Renal cortex interstitium (tissue), 11 donors: ENCODE measurements around the gene SMG9. TPM values are rescaled to one million over a fixed set of nuclear protein-coding genes. Genes with fewer than 3 reads are reported as not detected.

ENCODE experiments used
- DNase-seq, 11 donors: peaks; one replicate each; pipeline ENCODE4 v3.0.0-alpha.2; 2013; ENCODE audit warnings: low read depth in 9 of 11, low spot score in 4 of 11; ENCODE audit errors: extremely low read depth in 1 of 11
- polyA plus RNA-seq, 3 donors: library from polyadenylated mRNA; unstranded; fragments of 120-200 nt; gene quantifications; one replicate each; pipeline ENCODE4 v1.2.1, GENCODE V29; 2013; ENCODE audit not compliant: insufficient read length in 3 of 3

The SMG9 gene
- polyA plus RNA-seq, 3 donors: 45.3 to 64.3 (median 53.6) TPM

DNA sequence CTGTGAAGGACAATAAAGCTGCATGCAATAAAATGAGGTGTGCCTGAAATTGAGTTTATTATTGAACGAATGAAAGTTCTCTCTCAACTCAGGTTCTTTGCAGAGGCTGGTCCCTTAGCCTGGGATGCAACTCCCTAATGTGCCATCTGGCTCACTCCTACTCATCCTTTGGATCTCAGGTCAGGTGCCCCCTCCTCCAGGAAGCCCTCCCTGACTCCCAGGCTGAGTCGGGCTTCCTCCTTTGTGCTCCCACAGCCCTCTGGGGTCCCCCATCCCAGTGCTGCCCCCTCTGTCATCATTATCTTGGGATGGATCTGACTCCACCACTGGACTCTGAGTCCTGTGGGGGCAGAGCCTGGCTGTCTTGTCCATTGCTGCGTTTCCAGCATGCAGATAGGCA is 41.6 kb downstream of the SMG9 start:
- DNase-seq: no peak

DNA sequence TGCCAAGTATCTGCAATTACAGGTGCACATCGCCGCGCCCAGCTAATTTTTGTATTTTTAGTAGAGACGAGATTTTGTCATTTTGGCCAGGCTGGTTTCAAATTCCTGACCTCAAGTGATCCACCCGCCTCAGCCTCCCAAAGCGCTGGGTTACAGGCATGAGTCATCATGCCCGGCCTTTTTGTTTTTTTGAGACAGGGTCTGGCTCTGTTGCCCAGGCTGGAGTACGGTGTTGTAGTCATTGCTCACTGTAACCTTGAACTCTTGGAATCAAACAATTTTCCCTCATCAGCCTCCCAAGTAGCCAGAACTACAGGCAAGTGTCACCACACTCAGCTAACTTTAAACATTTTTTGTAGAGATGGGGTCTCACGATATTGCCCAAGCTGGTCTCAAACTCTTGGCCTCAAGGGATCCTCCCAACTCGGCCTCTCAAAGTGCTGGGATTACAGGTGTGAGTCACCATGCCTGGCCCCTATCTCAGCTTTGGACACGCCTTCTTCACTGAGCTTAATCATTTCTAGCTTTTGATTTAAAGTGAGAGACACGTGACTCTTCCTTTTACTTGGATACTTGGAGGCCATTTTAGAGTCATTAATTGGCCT is 42.9 kb downstream of the SMG9 start:
- DNase-seq: no peak

DNA sequence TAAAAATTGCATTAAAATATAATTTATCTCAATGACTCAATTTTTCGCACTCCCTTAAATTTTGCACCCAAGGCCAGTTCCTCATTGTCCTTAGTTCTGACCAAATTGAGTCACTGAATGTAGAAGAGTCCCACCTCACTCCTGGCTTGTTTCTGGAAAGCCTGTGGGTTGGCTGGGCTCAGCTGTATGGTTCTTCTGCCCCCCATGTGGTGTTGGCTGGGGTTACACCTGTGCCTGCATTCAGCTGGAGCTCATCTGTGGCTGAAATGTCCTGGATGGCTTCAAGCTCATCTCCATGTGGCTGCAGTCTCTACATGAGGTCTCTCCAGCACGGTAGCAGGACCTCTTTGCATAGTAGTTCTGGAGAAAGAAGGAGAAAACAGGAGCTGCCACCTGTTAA is 46.0 kb downstream of the SMG9 start:
- no peak for DNase-seq

DNA sequence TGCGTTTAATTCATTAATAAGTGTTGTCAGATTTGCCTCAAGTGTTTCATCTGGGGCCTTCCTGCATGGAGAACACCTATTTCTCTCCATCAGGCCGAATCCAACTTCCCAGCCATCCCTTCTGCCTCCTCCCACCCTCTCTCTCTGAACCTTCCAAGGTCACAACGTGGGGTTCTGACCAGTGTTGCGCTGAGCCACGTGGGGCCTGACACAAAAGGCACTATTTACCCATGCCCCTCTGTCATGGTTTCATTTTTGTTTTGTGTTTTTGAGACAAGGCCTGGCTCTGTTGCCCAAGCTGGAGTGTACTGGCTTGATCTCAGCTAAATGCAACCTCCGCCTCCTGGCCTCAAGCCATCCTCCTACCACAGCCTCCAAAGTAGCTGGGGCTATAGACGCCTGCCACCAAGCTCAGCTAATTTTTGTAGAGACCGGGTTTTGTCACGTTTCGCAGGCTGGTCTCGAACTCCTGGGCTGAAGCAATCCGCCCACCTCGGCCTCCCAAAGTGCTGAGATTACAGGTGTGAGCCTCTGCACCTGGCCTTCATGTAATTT is 47.5 kb downstream of the SMG9 start:
- DNase-seq: no peak

DNA sequence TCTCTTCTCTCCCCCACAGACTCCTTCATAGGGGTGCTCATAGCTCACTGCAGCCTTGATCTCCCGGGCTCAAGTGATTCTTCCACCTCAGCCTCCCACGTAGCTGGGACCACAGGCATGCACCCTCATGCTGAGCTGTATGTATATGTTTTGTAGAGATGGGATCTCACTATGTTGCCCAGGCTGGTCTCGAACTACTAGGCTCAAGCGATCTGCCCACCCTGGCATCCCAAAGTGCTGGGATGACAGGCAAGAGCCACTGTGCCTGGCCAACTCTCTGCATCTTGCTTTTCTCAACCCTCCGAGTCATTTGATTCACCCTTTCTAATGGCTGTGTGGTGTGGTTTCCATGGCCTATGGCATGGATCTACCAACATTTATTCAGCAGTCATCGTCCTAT is 49.0 kb downstream of the SMG9 start:
- DNase-seq: no peak

DNA sequence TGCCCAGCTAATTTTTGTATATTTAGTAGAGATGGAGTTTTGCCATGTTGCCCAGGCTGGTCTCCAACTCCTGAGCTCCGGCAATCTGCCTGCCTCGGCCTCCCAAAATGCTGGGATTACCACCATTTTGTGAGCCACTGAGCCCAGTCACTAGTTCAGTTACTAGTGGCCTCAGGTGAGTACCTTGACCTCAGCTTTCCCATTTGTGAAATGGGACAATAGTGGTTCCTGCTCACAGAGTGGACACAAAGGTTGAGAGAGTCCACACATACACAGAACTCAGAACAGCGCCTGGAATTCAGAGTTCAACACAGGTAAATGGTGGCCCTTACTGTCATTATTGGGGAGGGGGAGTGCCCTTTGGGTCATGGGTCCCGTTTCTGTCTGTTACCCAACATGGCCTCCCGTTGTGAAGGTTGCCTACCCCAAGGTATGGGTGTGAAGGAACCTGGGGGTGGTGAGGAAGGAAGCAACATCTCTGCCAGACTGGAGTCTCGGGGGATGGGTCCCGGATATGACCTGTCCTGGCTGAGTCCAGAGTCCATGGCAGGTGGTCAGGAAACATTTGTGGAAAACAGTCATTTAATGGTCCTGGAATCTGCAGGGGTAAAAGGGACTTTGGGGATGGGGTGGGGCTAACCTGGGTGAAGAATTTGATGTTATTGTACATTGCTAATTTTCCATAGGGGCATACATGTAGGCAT is 50.6 kb downstream of the SMG9 start:
- no peak for DNase-seq

DNA sequence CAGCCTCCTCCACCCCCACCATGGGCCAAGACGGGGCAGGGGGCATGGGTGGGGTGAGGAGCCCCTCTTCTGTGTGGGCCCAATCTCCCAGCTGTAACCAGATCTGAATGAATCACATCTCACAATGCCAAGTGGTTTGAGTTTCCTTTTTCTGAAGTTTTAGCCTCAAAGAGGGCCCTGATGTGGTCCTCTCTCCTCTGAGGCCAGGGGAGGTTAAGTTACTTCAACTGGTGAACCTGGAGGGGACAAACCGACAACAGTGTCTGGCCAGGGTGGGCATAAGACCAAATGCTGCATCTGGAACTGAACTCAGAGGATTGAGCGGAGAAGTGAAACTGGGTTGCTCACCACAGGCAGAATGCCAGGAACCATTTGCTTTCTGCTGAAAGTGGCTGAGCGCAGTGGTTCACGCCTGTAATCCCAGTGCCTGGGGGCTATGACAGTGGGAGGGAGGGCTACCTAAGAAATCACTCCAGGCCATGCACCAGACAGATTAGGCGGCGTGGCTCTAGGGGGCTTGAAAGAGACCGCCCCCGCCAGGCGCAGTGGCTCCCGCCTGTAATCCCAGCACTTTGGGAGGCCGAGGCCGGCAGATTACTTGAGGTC is 54.3 kb downstream of the SMG9 start:
- no peak for DNase-seq

DNA sequence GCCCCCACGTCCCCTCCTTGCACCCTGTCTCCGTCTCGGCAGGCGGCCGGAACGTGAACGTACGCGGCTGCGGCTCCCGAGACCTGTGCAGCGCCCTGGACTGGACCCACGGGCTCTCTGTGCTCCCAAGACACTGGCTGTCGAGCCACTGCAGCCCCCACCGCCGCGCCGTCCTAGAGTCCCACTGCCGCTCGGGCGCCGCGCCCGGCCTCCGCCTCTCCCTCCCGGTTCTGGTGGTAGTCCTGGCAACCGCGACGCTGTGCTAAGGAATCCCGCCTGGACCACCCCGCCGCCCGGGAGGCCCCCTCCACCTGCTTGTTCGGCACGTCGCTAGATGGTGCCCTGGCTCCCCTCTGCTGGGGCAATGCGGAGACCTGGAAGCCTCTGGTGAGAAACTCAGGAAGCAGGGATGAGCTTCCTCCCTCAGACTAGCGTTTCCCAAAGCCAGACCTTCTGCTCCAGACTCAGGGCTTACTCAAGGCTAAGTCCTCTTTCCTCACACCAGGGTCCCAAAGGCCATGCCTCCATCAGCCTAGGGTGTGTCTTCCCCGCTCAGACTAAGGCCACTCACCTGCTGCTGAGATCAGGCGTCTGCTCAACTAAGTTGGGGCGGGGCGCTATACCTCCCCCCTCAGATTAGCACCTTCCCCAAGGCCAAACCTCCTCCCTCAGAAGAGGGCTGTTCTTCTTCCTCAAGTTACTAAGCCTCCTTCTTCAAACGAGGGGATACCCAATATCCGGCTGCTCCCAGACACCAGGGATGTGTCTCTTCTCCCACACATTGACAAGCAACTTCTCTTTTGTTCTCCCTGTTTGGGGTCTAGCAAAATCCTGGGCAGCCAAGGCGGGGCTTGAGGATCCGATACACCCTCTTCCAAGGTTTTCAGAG is 55.0 kb downstream of the SMG9 start:
- DNase-seq: peak in 7 of 11 donors; percentile 25 to 56 (median 39)

DNA sequence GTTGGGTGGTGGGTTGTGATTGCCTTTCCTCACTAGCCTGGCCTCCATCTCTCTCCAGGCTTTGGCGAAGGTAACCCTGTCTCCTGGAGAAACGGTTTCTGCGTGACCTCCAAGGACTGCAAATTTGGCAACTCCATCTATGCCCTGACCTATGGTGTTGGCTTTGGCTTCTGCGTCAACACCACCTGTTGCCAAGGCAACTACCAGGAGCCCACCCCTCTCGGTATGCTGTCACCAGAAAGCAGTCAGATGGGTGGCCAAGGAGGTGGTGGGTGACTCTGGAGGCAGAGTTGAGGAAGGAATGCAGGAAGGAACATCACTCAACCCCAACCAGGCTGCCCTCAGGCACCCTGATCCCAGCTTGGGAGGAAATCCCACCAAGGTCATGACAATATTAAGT is 57.5 kb downstream of the SMG9 start:
- no peak for DNase-seq

DNA sequence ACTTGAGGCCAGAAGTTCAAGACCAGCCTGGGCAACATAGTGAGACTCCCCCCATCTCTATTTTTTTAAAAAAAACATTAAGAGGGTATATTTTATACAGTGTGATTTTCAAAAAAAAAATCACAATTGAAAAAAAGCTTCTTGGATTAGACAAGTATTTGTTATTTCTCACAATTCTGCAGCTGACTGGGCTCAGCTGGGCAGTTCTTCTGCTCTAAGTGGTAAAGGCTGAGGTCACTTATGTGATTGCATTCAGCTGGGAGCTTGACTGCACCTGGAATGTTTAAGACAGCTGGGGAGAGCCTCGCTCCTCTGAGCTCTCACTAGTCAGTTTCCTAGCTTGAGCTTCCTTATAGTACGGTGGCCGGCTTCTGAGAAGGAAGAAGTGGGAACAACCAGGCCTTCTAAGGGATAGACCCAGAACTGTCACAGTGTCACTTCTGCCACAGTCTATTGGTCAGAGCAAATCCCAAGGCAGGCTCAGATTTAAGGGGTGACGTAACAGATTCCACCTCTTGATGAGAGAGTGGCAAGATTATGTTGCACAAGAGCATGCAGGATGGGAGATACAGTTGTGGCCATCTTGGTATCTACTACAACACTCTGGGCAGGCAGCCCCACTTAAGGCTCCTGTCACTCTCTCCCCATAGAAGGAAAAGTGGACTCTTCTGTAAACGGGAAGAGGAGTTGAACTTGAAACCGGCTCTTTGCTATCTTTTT is 58.6 kb downstream of the SMG9 start:
- no peak for DNase-seq

DNA sequence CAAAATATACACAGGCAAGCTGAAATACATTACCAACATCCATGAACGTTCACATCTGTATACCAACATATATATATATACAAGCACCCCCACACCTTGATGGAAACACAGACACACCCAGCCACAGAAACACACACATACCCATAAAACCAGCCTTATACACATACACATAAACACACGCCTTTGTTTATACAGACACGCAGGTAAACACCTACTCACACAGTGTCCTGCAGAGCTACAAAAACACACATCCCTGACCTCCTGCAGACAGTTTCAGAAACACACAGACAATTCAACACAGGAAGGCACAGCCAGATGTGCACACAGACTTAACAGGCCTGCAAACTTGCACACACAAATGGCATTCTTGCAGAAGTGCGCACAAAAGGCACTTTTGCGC is 60.2 kb downstream of the SMG9 start:
- DNase-seq: no peak

DNA sequence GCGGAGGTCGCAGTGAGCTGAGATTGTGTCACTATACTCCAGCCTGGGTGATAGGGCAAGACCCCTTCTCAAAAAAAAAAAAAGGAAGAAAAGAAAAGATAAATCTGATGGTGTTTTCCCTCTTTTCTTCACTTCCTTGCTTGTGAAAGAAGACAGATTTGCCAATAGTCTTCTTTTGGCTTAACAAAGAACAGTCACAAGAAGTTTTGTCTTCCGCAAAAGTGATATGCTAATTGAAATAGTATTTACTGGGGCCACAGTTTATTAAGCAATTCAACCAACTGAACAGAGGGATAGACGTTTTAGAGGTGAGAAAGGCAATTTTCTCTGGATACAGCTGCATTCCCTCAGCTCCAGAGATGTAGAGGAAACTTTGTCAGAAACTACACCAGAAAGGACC is 61.9 kb downstream of the SMG9 start:
- no peak for DNase-seq

DNA sequence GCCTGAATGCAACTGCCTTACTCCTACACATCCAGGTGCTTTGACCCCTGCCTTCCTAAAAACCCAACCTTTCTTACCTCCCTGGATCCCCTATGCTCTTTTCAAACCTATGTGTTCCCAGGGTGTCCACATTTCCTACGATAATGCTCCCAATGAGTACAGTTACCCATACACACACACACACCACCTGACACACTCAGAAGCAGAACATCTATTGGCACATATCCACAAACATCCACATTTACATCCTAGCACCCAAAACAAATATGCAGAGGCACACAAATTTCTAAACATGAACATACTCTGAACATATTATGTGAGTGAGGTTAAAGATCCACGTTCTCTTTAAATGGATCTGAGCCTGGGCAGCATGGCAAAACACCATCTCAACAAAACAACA is 62.4 kb downstream of the SMG9 start:
- no peak for DNase-seq

DNA sequence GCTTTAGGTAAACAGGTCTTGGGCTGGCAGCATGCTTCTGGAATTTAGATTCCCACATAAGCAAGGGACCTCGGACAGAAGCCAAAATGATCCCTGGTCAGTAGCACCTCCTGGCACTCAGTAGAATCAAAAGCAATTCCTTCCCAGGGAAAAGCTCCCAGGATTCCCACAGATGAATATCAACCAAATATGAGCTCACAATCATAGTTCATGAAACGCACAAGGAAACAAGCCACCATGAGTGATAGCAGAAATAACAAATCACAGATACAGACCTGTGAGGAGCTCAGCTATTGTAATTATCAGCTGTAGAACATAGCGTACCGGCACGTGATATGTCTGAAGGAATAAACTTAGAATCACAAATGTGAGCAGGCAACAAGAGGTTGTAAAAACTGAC is 63.0 kb downstream of the SMG9 start:
- no peak for DNase-seq

DNA sequence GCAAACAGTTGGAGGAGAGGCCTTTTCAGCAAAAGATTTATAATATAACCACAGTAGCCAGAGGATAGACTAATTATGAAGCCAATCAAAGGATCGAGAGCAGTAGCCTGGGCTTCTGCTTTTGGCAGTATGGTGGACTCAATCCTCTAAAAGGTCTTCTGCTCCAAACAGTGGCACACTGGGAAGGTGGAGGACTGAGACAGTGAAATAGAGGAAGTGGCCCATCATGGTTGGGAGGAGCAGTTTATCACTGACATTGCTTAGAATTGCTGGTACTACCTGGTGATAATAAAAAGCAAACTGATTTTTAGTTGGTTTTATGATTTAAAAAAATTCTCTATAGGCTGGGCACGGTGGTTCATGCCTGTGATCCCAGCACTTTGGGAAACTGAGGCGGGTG is 63.9 kb downstream of the SMG9 start:
- DNase-seq: no peak

DNA sequence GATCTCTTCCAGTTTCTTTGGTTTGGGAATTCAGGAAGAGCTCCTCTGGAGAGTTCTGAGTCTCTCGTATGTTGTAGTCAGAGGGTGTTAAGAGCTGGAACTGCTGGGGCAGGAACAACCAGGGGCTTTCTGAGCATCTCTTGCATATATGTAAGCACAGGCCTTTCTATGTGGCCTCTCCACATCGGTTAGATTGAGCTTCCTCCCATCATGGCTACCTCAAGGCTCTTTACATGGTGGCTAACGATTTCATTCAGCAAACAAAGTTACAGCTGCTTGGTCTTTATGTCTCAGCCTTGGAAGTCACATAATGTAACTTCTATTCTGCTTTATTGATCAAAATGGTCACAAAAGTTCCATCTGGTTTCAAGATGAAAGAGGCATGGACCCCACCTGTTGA is 64.3 kb downstream of the SMG9 start:
- DNase-seq: no peak

DNA sequence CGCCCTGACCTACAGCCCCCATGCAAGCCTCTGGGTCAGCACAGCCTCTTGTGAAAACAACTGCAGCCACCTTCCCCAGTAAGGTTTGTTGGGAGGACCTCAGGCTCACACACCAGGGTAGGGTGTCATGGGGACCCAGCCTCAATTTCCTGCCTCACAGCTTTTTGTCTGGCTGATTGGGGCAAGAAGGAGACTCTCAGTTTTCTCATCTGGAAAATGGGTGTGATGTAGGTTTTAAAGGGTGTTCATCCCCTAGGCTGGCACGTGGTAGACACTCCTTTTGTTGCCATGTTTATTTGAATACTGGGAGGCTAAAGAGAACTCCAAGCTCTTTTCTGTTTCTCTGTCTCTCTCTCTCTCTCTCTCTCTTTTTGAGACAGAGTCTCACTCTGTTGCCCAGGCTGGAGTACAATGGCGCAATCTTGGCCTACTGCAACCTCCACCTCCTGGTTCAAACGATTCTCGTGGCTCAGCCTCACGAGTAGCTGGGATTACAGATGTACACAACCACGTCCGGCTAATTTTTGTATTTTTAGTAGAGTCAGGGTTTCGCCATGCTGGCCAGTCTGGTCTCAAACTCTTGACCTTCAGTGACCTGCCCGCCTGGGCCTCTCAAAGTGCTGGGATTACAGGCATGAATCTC is 66.6 kb downstream of the SMG9 start:
- DNase-seq: no peak

DNA sequence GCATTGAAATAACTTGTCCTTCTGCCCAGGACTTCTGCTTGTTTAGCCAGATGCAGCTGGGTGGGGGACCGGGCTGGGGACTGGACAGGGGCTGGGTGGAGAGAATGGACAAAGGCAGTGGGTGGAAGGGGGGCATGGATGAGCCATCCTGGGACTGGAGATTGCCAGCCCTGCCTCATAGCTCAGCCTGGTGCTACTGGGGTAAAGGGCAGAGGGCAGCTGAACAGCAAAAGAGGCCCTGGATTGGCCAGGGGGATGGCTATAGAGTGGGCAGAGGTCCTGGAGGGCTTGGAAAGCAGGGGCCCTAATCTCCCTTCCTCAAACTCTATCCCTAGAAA is 67.1 kb downstream of the SMG9 start:
- no peak for DNase-seq

DNA sequence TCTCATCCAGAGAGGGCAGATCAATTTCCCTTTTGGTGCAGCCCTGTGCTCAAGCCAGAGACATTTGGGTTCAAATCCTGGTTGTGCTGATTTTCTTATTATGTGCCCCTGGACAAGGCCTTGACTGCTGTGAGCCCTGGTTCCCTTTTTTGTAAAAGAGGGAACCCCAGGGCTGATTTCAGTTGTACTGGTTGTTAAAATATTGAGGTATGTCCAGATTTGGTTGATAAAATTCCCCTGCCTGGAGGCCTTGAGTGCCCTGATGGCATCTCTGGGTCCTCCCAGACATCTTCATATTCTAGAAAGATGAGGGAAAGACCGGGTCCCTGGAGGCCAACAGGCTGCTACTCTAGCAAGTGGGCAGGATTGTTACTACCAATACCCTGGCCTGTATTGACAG is 70.4 kb downstream of the SMG9 start:
- DNase-seq: no peak
